ENCODE results near the gene WIPF2. TPM values are rescaled to one million over a fixed set of nuclear protein-coding genes. Genes with fewer than 3 reads are reported as not detected.

The WIPF2 gene
- total RNA-seq, 2 experiments from 2014 or later = 18.4 to 23.6 TPM

- intact Hi-C loops (cut with DNase I, micrococcal nuclease) = loop anchor here in 1 of 2 experiments (10.0 kb wide), 1 partner anchor 553 kb away; no protein-coding TSS in a partner anchor
- ChIA-PET CTCF (interaction anchor here (0.6 to 3.4 kb wide), 9 partner anchors 10 to 233 kb away, joined by 3 to 16 read pairs (median 5); no protein-coding TSS in a partner anchor), POLR2A (interaction anchor here (0.9 kb wide), 1 partner anchor 44 kb away, joined by 3 read pairs; no protein-coding TSS in a partner anchor)
- Mint-ChIP-seq H3K27ac (peak overlapping the region; percentile 84), H3K27me3 (no peaks in the 10 kb centered on the region), H3K36me3 (ENCODE audit: low read depth) (peaks cover 27% of the 10 kb centered on the region), H3K4me3 (peak overlapping the region; percentile 64), H3K9me3 (ENCODE audit: low read depth) (no peaks in the 10 kb centered on the region), H3K4me1 (peaks cover 94% of the 10 kb centered on the region)
- no peak for ATAC-seq
- DNase-seq = no peak
Measured at GRCh38 chr17:40327735-40328385, 108.8 kb downstream of the WIPF2 start.

- Mint-ChIP-seq H3K27ac (peak overlapping the region; percentile 82), H3K36me3 (ENCODE audit: low read depth) (peaks cover 28% of the 10 kb centered on the region), H3K27me3 (no peaks in the 10 kb centered on the region), H3K9me3 (ENCODE audit: low read depth) (no peaks in the 10 kb centered on the region), H3K4me3 (no peak overlapping the region), H3K4me1 (peaks cover 94% of the 10 kb centered on the region)
- intact Hi-C loops (cut with DNase I, micrococcal nuclease) = loop anchor here in 1 of 2 experiments (10.0 kb wide), 1 partner anchor 554 kb away; no protein-coding TSS in a partner anchor
- no peak for DNase-seq
- ChIA-PET CTCF (interaction anchor here (0.6 to 3.4 kb wide), 7 partner anchors 10 to 232 kb away, joined by 3 to 16 read pairs (median 5); no protein-coding TSS in a partner anchor), POLR2A (interaction anchor here (0.9 kb wide), 1 partner anchor 44 kb away, joined by 3 read pairs; no protein-coding TSS in a partner anchor)
- no peak for ATAC-seq
Measured at GRCh38 chr17:40328386-40328766, 109.3 kb downstream of the WIPF2 start.

GRCh38 chr17:40329839-40330794 is 111.0 kb downstream of the WIPF2 start:
- Mint-ChIP-seq H3K4me1 (peaks cover 94% of the 10 kb centered on the region), H3K27me3 (no peaks in the 10 kb centered on the region), H3K27ac (peak overlapping the region; percentile 90), H3K36me3 (ENCODE audit: low read depth) (peaks cover 34% of the 10 kb centered on the region), H3K9me3 (ENCODE audit: low read depth) (no peaks in the 10 kb centered on the region), H3K4me3 (peak overlapping the region; percentile 2)
- peak; percentile 64 for DNase-seq
- intact Hi-C loops (cut with DNase I, micrococcal nuclease) = loop anchor here in 1 of 2 experiments (10.0 kb wide), 1 partner anchor 555 kb away; no protein-coding TSS in a partner anchor
- POLR2A ChIA-PET = interaction anchor here (0.8 to 1.0 kb wide), 2 partner anchors 7 to 47 kb away, joined by 3 read pairs; no protein-coding TSS in a partner anchor
- peak; percentile 46 for ATAC-seq
- CTCF ChIA-PET = interaction anchor here (1.3 to 2.5 kb wide), 4 partner anchors 10 to 28 kb away, joined by 4 to 9 read pairs (median 6); no protein-coding TSS in a partner anchor

- intact Hi-C loops (cut with DNase I, micrococcal nuclease) = no loop called here
- CTCF ChIA-PET = interaction anchor here (0.8 to 2.5 kb wide), 6 partner anchors 9 to 27 kb away, joined by 3 to 9 read pairs (median 5); no protein-coding TSS in a partner anchor
- Mint-ChIP-seq H3K27ac (peak overlapping the region; percentile 90), H3K4me3 (peak overlapping the region; percentile 2), H3K36me3 (ENCODE audit: low read depth) (peaks cover 34% of the 10 kb centered on the region), H3K27me3 (no peaks in the 10 kb centered on the region), H3K4me1 (peaks cover 87% of the 10 kb centered on the region), H3K9me3 (ENCODE audit: low read depth) (no peaks in the 10 kb centered on the region)
- DNase-seq (no peak), ATAC-seq (no peak)
- POLR2A ChIA-PET = interaction anchor here (0.6 to 1.0 kb wide), 3 partner anchors 8 to 47 kb away, joined by 3 to 4 read pairs (median 3); no protein-coding TSS in a partner anchor
Measured at GRCh38 chr17:40330850-40331470, 111.9 kb downstream of the WIPF2 start.

- DNase-seq = peak; percentile 51
- H3K36me3 Mint-ChIP-seq (ENCODE audit: low read depth) = peaks cover 33% of the 10 kb centered on the region
- H3K4me3 Mint-ChIP-seq = no peak overlapping the region
- intact Hi-C loops (cut with DNase I, micrococcal nuclease) = no loop called here
- H3K4me1 Mint-ChIP-seq = peaks cover 79% of the 10 kb centered on the region
- no peaks in the 10 kb centered on the region for H3K9me3 Mint-ChIP-seq (ENCODE audit: low read depth)
- H3K27ac Mint-ChIP-seq = peak overlapping the region; percentile 84
- no peaks in the 10 kb centered on the region for H3K27me3 Mint-ChIP-seq
- POLR2A ChIA-PET = interaction anchor here (0.6 kb wide), 2 partner anchors 22 to 218 kb away, joined by 3 to 4 read pairs; no protein-coding TSS in a partner anchor
- CTCF ChIA-PET = interaction anchor here (0.6 to 1.6 kb wide), 7 partner anchors 8 to 142 kb away, joined by 3 to 6 read pairs (median 4); no protein-coding TSS in a partner anchor
- ATAC-seq = no peak
Measured at GRCh38 chr17:40331743-40332641, 112.9 kb downstream of the WIPF2 start.

Small RNAs within 50 kb of the gene (microRNA-seq; reads per million reads assigned to microRNA genes)
- not detected for gene MIR6867 (ENCODE audit: borderline replicate concordance)

Other genes with a start within 250 kb of the WIPF2 start
- 100 to 1,000 TPM; 141 to 146 TPM for gene PSMD3, start 238.5 kb upstream of the WIPF2 start, total RNA-seq
- not detected for gene CSF3, start 203.9 kb upstream of the WIPF2 start, total RNA-seq
- 100 to 1,000 TPM in 1 of 2 experiments, 10 to 100 TPM in 1; 97.4 to 110 TPM for gene MED24, start 164.9 kb upstream of the WIPF2 start, total RNA-seq
- gene THRA, start 156.3 kb upstream of the WIPF2 start, total RNA-seq = 10 to 100 TPM; 12.9 to 13.1 TPM
- gene NR1D1, start 118.7 kb upstream of the WIPF2 start, total RNA-seq = 1 to 10 TPM; 5.2 to 5.4 TPM
- 10 to 100 TPM; 81.7 to 89.6 TPM for gene MSL1, start 97.3 kb upstream of the WIPF2 start, total RNA-seq
- gene CASC3, start 78.8 kb upstream of the WIPF2 start, total RNA-seq = 100 to 1,000 TPM in 1 of 2 experiments, 10 to 100 TPM in 1; 88.3 to 104 TPM
- gene RAPGEFL1, start 41.8 kb upstream of the WIPF2 start, total RNA-seq = 1 to 10 TPM; 5.1 to 6.2 TPM
- gene CDC6, start 68.6 kb downstream of the WIPF2 start, total RNA-seq = 100 to 1,000 TPM; 105 to 171 TPM
- 10 to 100 TPM; 29.8 to 40.2 TPM for gene RARA, start 89.9 kb downstream of the WIPF2 start, total RNA-seq
- not detected for gene GJD3, start 145.4 kb downstream of the WIPF2 start, total RNA-seq
- 100 to 1,000 TPM; 245 to 322 TPM for gene TOP2A, start 198.6 kb downstream of the WIPF2 start, total RNA-seq
- 10 to 100 TPM; 40.2 to 45.6 TPM for gene IGFBP4, start 224.1 kb downstream of the WIPF2 start, total RNA-seq